Prostate gland (tissue), 2 donors: ENCODE data around the gene STAB2.

Experiments
- CTCF ChIP-seq, 4 experiments: fragments of 200-600 bp in 2 of 4; fragments of 450-650 bp in 2 of 4; sonication (generic) in 2 of 4; IDR thresholded peaks; 1 replicate in 3 of 4; 2 replicates in 1 of 4; pipeline ENCODE4 v1.5.1; 2016 to 2019; ENCODE audit warnings: antibody characterized with exemption in 4 of 4, mild to moderate bottlenecking in 2 of 4, moderate library complexity in 2 of 4
- POLR2A ChIP-seq: fragments of 450-650 bp; IDR thresholded peaks from one replicate; pipeline ENCODE4 v1.6.1; 2016; ENCODE audit warnings: antibody characterized with exemption, mild to moderate bottlenecking

- TF ChIP-seq CTCF (IDR thresholded peaks at IDR 0.05) (no peak), POLR2A (no peak)
These were observed 214.9 kb downstream of the STAB2 start for GRCh38 chr12:103801709-103802585.
